IPS-18c (cell line): ENCODE results near the gene NXN.

Experiments used
- H3K4me3 ChIP-seq: 2 replicates; pipeline ENCODE4 v1.7.0; 2013; ENCODE audit warnings: low read depth, mild to moderate bottlenecking, low read length, moderate library complexity; ENCODE audit not compliant: insufficient read depth
- H3K9me3 ChIP-seq: one replicate; pipeline ENCODE4 v1.6.1; 2013; ENCODE audit warnings: mild to moderate bottlenecking, low read length, moderate library complexity; ENCODE audit not compliant: control insufficient read depth, insufficient read depth

The NXN gene

GRCh38 chr17:979539-980405 lies at the start of gene NXN:
Gene NXN, minus strand, starts transcription at chr17:979776.
- Histone ChIP-seq H3K4me3 (peak within 1 kb of the TSS; percentile 71), H3K9me3 (no peaks in the 10 kb centered on the region)

GRCh38 chr17:1027044-1027443 lies 47.5 kb upstream of the NXN start:
- H3K9me3 ChIP-seq = no peaks in the 10 kb centered on the region
- no peak overlapping the region for H3K4me3 ChIP-seq

GRCh38 chr17:1026599-1026975 lies 47.0 kb upstream of the NXN start:
- no peak overlapping the region for H3K4me3 ChIP-seq
- H3K9me3 ChIP-seq = no peaks in the 10 kb centered on the region

GRCh38 chr17:1025733-1026598 lies 46.4 kb upstream of the NXN start:
- Histone ChIP-seq H3K9me3 (no peaks in the 10 kb centered on the region), H3K4me3 (no peak overlapping the region)

GRCh38 chr17:1024076-1024475 lies 44.5 kb upstream of the NXN start:
- no peaks in the 10 kb centered on the region for H3K9me3 ChIP-seq

GRCh38 chr17:1022278-1023024 lies 42.9 kb upstream of the NXN start:
- Histone ChIP-seq H3K9me3 (no peaks in the 10 kb centered on the region), H3K4me3 (no peak overlapping the region)

More at GRCh38 chr17:1024076-1024475, 44.5 kb upstream of the NXN start:
- no peak overlapping the region for H3K4me3 ChIP-seq

GRCh38 chr17:1021147-1021546 lies 41.6 kb upstream of the NXN start:
- no peak overlapping the region for H3K4me3 ChIP-seq
- no peaks in the 10 kb centered on the region for H3K9me3 ChIP-seq

- no peaks in the 10 kb centered on the region for H3K9me3 ChIP-seq
- no peak overlapping the region for H3K4me3 ChIP-seq
These were observed 39.9 kb upstream of the NXN start for GRCh38 chr17:1019451-1019850.

- Histone ChIP-seq H3K9me3 (no peaks in the 10 kb centered on the region), H3K4me3 (no peak overlapping the region)
These were observed 39.0 kb upstream of the NXN start for GRCh38 chr17:1018547-1018946.

GRCh38 chr17:1013729-1014090 lies 34.1 kb upstream of the NXN start:
- no peak overlapping the region for H3K4me3 ChIP-seq
- no peaks in the 10 kb centered on the region for H3K9me3 ChIP-seq

GRCh38 chr17:1012823-1013728 lies 33.5 kb upstream of the NXN start:
- H3K9me3 ChIP-seq = no peaks in the 10 kb centered on the region
- no peak overlapping the region for H3K4me3 ChIP-seq

- Histone ChIP-seq H3K9me3 (no peaks in the 10 kb centered on the region), H3K4me3 (no peak overlapping the region)
These were observed 32.5 kb upstream of the NXN start for GRCh38 chr17:1011760-1012735.

GRCh38 chr17:1011138-1011537 lies 31.6 kb upstream of the NXN start:
- Histone ChIP-seq H3K4me3 (no peak overlapping the region), H3K9me3 (no peaks in the 10 kb centered on the region)

GRCh38 chr17:1010586-1010985 lies 31.0 kb upstream of the NXN start:
- H3K4me3 ChIP-seq = no peak overlapping the region
- no peaks in the 10 kb centered on the region for H3K9me3 ChIP-seq

- Histone ChIP-seq H3K9me3 (no peaks in the 10 kb centered on the region), H3K4me3 (no peak overlapping the region)
These were observed 30.5 kb upstream of the NXN start for GRCh38 chr17:1010086-1010450.
